ENCODE data around the gene MET. TPM values are rescaled to one million over a fixed set of nuclear protein-coding genes. Genes with fewer than 3 reads are reported as not detected.
"Not testable (repeated sequence)": the region's sequence is repeated elsewhere in the genome, so short reads cannot be mapped to it uniquely, and the experiment has no call there.

MET gene
- total and polyA plus RNA-seq, 2 donors = 1.4 to 12.0 TPM

- H3K27ac ChIP-seq (ENCODE audit: low read depth in 1 of 2, low read length in 1 of 2) = no peak overlapping the region
- WGBS = 97% methylated on average over 8 of the region's 8 CpGs
- no peaks in the 10 kb centered on the region for H3K36me3 ChIP-seq (ENCODE audit: control insufficient read depth in 2 of 2, insufficient read depth in 2 of 2, low read length in 1 of 2)
- no peaks in the 10 kb centered on the region for H3K27me3 ChIP-seq (ENCODE audit: control insufficient read depth in 2 of 2, insufficient read depth in 1 of 2, low read length in 1 of 2)
- H3K4me3 ChIP-seq (ENCODE audit: low read length in 2 of 2) = no peak overlapping the region
- DNase-seq (ENCODE audit: low read depth in 6 of 9, low spot score in 9 of 9) = no peak
- no peaks in the 10 kb centered on the region for H3K9me3 ChIP-seq (ENCODE audit: control insufficient read depth in 2 of 2, insufficient read depth in 1 of 2, low read length in 1 of 2)
- no peaks in the 10 kb centered on the region for H3K4me1 ChIP-seq (ENCODE audit: control insufficient read depth in 2 of 2, insufficient read depth in 2 of 2, low read length in 2 of 2)
Measured at GRCh38 chr7:116736927-116737715, 65.1 kb downstream of the MET start.

- no peaks in the 10 kb centered on the region for H3K9me3 ChIP-seq (ENCODE audit: control insufficient read depth in 2 of 2, insufficient read depth in 1 of 2, low read length in 1 of 2)
- WGBS = 98% methylated on average over 1 of the region's 1 CpG
- no peaks in the 10 kb centered on the region for H3K4me1 ChIP-seq (ENCODE audit: control insufficient read depth in 2 of 2, insufficient read depth in 2 of 2, low read length in 2 of 2)
- no peaks in the 10 kb centered on the region for H3K27me3 ChIP-seq (ENCODE audit: control insufficient read depth in 2 of 2, insufficient read depth in 1 of 2, low read length in 1 of 2)
- H3K36me3 ChIP-seq (ENCODE audit: control insufficient read depth in 2 of 2, insufficient read depth in 2 of 2, low read length in 1 of 2) = no peaks in the 10 kb centered on the region
- no peak overlapping the region for H3K4me3 ChIP-seq (ENCODE audit: low read length in 2 of 2)
- no peak overlapping the region for H3K27ac ChIP-seq (ENCODE audit: low read depth in 1 of 2, low read length in 1 of 2)
- no peak for DNase-seq (ENCODE audit: low read depth in 6 of 9, low spot score in 9 of 9)
Measured at GRCh38 chr7:116738378-116738777, 66.4 kb downstream of the MET start.

- Histone ChIP-seq H3K4me1 (ENCODE audit: control insufficient read depth in 2 of 2, insufficient read depth in 2 of 2, low read length in 2 of 2) (no peaks in the 10 kb centered on the region), H3K36me3 (ENCODE audit: control insufficient read depth in 2 of 2, insufficient read depth in 2 of 2, low read length in 1 of 2) (no peaks in the 10 kb centered on the region), H3K27ac (ENCODE audit: low read depth in 1 of 2, low read length in 1 of 2) (no peak overlapping the region), H3K4me3 (ENCODE audit: low read length in 2 of 2) (no peak overlapping the region), H3K27me3 (ENCODE audit: control insufficient read depth in 2 of 2, insufficient read depth in 1 of 2, low read length in 1 of 2) (no peaks in the 10 kb centered on the region), H3K9me3 (ENCODE audit: control insufficient read depth in 2 of 2, insufficient read depth in 1 of 2, low read length in 1 of 2) (no peaks in the 10 kb centered on the region)
- WGBS = 98% methylated on average over 2 of the region's 2 CpGs
- no peak for DNase-seq (ENCODE audit: low read depth in 6 of 9, low spot score in 9 of 9)
Measured at GRCh38 chr7:116739307-116739706, 67.3 kb downstream of the MET start.

GRCh38 chr7:116740231-116740630, 68.2 kb downstream of the MET start:
- Histone ChIP-seq H3K4me1 (ENCODE audit: control insufficient read depth in 2 of 2, insufficient read depth in 2 of 2, low read length in 2 of 2) (no peaks in the 10 kb centered on the region), H3K36me3 (ENCODE audit: control insufficient read depth in 2 of 2, insufficient read depth in 2 of 2, low read length in 1 of 2) (no peaks in the 10 kb centered on the region), H3K9me3 (ENCODE audit: control insufficient read depth in 2 of 2, insufficient read depth in 1 of 2, low read length in 1 of 2) (no peaks in the 10 kb centered on the region), H3K27ac (ENCODE audit: low read depth in 1 of 2, low read length in 1 of 2) (no peak overlapping the region), H3K27me3 (ENCODE audit: control insufficient read depth in 2 of 2, insufficient read depth in 1 of 2, low read length in 1 of 2) (no peaks in the 10 kb centered on the region), H3K4me3 (ENCODE audit: low read length in 2 of 2) (no peak overlapping the region)
- DNase-seq (ENCODE audit: low read depth in 6 of 9, low spot score in 9 of 9) = no peak
- WGBS = 97% methylated on average over 1 of the region's 1 CpG

GRCh38 chr7:116740755-116741462, 68.9 kb downstream of the MET start:
- no peaks in the 10 kb centered on the region for H3K27me3 ChIP-seq (ENCODE audit: control insufficient read depth in 2 of 2, insufficient read depth in 1 of 2, low read length in 1 of 2)
- 96% methylated on average over 9 of the region's 9 CpGs for WGBS
- H3K27ac ChIP-seq (ENCODE audit: low read depth in 1 of 2, low read length in 1 of 2) = no peak overlapping the region
- no peaks in the 10 kb centered on the region for H3K36me3 ChIP-seq (ENCODE audit: control insufficient read depth in 2 of 2, insufficient read depth in 2 of 2, low read length in 1 of 2)
- H3K4me3 ChIP-seq (ENCODE audit: low read length in 2 of 2) = no peak overlapping the region
- no peaks in the 10 kb centered on the region for H3K4me1 ChIP-seq (ENCODE audit: control insufficient read depth in 2 of 2, insufficient read depth in 2 of 2, low read length in 2 of 2)
- no peaks in the 10 kb centered on the region for H3K9me3 ChIP-seq (ENCODE audit: control insufficient read depth in 2 of 2, insufficient read depth in 1 of 2, low read length in 1 of 2)
- DNase-seq (ENCODE audit: low read depth in 6 of 9, low spot score in 9 of 9) = no peak

- H3K4me1 ChIP-seq (ENCODE audit: control insufficient read depth in 2 of 2, insufficient read depth in 2 of 2, low read length in 2 of 2) = no peaks in the 10 kb centered on the region
- no peaks in the 10 kb centered on the region for H3K27me3 ChIP-seq (ENCODE audit: control insufficient read depth in 2 of 2, insufficient read depth in 1 of 2, low read length in 1 of 2)
- H3K36me3 ChIP-seq (ENCODE audit: control insufficient read depth in 2 of 2, insufficient read depth in 2 of 2, low read length in 1 of 2) = no peaks in the 10 kb centered on the region
- no peak overlapping the region for H3K4me3 ChIP-seq (ENCODE audit: low read length in 2 of 2)
- no peak for DNase-seq (ENCODE audit: low read depth in 6 of 9, low spot score in 9 of 9)
- WGBS = 96% methylated on average over 7 of the region's 7 CpGs
- H3K9me3 ChIP-seq (ENCODE audit: control insufficient read depth in 2 of 2, insufficient read depth in 1 of 2, low read length in 1 of 2) = no peaks in the 10 kb centered on the region
- H3K27ac ChIP-seq (ENCODE audit: low read depth in 1 of 2, low read length in 1 of 2) = no peak overlapping the region
Measured at GRCh38 chr7:116741625-116742316, 69.8 kb downstream of the MET start.

- DNase-seq (ENCODE audit: low read depth in 6 of 9, low spot score in 9 of 9) = no peak
- Histone ChIP-seq H3K27ac (ENCODE audit: low read depth in 1 of 2, low read length in 1 of 2) (no peak overlapping the region), H3K27me3 (ENCODE audit: control insufficient read depth in 2 of 2, insufficient read depth in 1 of 2, low read length in 1 of 2) (no peaks in the 10 kb centered on the region), H3K4me1 (ENCODE audit: control insufficient read depth in 2 of 2, insufficient read depth in 2 of 2, low read length in 2 of 2) (no peaks in the 10 kb centered on the region), H3K4me3 (ENCODE audit: low read length in 2 of 2) (no peak overlapping the region), H3K9me3 (ENCODE audit: control insufficient read depth in 2 of 2, insufficient read depth in 1 of 2, low read length in 1 of 2) (no peaks in the 10 kb centered on the region), H3K36me3 (ENCODE audit: control insufficient read depth in 2 of 2, insufficient read depth in 2 of 2, low read length in 1 of 2) (no peaks in the 10 kb centered on the region)
- 94% methylated on average over 6 of the region's 6 CpGs for WGBS
Measured at GRCh38 chr7:116742641-116743040, 70.6 kb downstream of the MET start.

GRCh38 chr7:116743835-116744234, 71.8 kb downstream of the MET start:
- not testable (repeated sequence) for H3K9me3 ChIP-seq (ENCODE audit: control insufficient read depth in 2 of 2, insufficient read depth in 1 of 2, low read length in 1 of 2); H3K27ac ChIP-seq (ENCODE audit: low read depth in 1 of 2, low read length in 1 of 2); H3K4me3 ChIP-seq (ENCODE audit: low read length in 2 of 2); H3K36me3 ChIP-seq (ENCODE audit: control insufficient read depth in 2 of 2, insufficient read depth in 2 of 2, low read length in 1 of 2); DNase-seq (ENCODE audit: low read depth in 6 of 9, low spot score in 9 of 9); H3K27me3 ChIP-seq (ENCODE audit: control insufficient read depth in 2 of 2, insufficient read depth in 1 of 2, low read length in 1 of 2); H3K4me1 ChIP-seq (ENCODE audit: control insufficient read depth in 2 of 2, insufficient read depth in 2 of 2, low read length in 2 of 2)
- 97% methylated on average over 2 of the region's 2 CpGs for WGBS

- H3K27me3 ChIP-seq (ENCODE audit: control insufficient read depth in 2 of 2, insufficient read depth in 1 of 2, low read length in 1 of 2); DNase-seq (ENCODE audit: low read depth in 6 of 9, low spot score in 9 of 9); H3K4me1 ChIP-seq (ENCODE audit: control insufficient read depth in 2 of 2, insufficient read depth in 2 of 2, low read length in 2 of 2); H3K4me3 ChIP-seq (ENCODE audit: low read length in 2 of 2); H3K27ac ChIP-seq (ENCODE audit: low read depth in 1 of 2, low read length in 1 of 2); H3K36me3 ChIP-seq (ENCODE audit: control insufficient read depth in 2 of 2, insufficient read depth in 2 of 2, low read length in 1 of 2); H3K9me3 ChIP-seq (ENCODE audit: control insufficient read depth in 2 of 2, insufficient read depth in 1 of 2, low read length in 1 of 2): not testable (repeated sequence)
- WGBS = 94% methylated on average over 5 of the region's 5 CpGs
Measured at GRCh38 chr7:116746388-116746787, 74.4 kb downstream of the MET start.
